ENCODE data around the gene DDI2.
A peak's percentile ranks its signal among the peaks of the same experiment; 100 is the strongest.
"Not testable (repeated sequence)": the region's sequence is repeated elsewhere in the genome, so short reads cannot be mapped to it uniquely, and the experiment has no call there.

DDI2 gene

GRCh38 chr1:15617173-15618076 lies at the start of gene DDI2:
Gene DDI2, plus strand, starts transcription at chr1:15617458. Its CDS starts 213 bp downstream, at chr1:15617671.
- peak; percentile 86 to 89 (median 86) for DNase-seq (ENCODE audit: low read depth in 3 of 3, low spot score in 1 of 3)

GRCh38 chr1:15568387-15569073 lies 48.7 kb upstream of the DDI2 start:
- no peak for DNase-seq (ENCODE audit: low read depth in 3 of 3, low spot score in 1 of 3)

DNA sequence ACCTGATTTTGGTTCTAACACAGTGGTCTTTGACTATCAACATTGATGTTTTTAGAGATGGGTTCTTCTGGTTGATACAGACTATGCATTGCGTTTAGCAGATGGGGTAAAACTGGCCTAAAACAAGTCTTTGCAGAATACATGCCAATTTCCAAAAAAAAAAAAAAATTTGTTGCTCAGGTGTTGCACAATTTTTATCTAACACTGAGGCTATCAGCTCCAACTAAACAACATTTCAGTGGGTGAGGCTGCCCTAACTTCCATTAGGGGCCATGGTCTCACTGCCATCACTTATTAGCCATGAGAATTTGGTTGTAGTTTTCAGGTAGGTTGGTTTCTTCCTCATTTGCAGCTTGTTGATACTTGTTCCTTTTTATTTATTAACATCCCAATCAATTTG lies 46.4 kb upstream of the DDI2 start:
- no peak for DNase-seq (ENCODE audit: low read depth in 3 of 3, low spot score in 1 of 3)

DNA sequence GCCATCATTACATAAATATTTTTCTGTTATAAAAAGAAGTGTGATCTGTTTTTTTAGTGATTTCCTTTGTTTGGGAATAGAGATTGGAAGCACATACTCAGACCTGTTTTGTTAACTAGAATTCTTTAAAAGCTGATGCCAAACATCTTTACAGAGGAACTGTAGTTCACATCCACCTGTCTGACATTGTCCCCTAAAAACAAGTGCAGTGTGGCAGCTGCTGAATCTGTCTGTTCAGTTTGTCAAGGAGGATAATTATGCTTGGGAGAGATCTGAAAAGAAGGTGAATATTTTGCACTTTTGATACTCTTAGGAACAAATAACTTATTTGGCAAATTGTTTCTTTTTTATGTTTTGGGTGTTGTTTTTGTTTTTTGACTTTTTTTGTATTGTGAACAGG lies 46.0 kb upstream of the DDI2 start:
- no peak for DNase-seq (ENCODE audit: low read depth in 3 of 3, low spot score in 1 of 3)

DNA sequence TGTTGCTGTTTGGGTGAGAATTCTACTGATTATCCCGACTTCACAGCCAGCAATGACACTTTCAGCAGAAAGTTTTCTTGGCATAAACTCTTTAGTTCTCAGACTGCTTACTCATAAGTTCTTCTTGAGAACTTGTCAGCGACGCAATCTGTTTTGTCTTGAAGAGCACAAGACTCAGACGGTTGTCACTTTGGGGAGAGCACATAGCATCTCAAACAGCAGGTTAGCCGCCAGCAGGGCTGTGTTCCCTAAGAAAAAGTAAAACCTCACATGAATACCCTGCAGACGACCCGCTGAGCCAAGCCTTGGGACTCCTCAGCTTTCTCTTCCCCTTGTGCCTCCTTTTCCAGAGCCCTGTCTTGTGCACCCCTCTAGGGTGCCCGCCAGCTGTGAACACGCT lies 43.8 kb upstream of the DDI2 start:
- DNase-seq (ENCODE audit: low read depth in 3 of 3, low spot score in 1 of 3): no peak

GRCh38 chr1:15574741-15575140 lies 42.5 kb upstream of the DDI2 start:
- DNase-seq (ENCODE audit: low read depth in 3 of 3, low spot score in 1 of 3): no peak

GRCh38 chr1:15575549-15576150 lies 41.6 kb upstream of the DDI2 start:
- DNase-seq (ENCODE audit: low read depth in 3 of 3, low spot score in 1 of 3): no peak

- no peak for DNase-seq (ENCODE audit: low read depth in 3 of 3, low spot score in 1 of 3)
Measured at GRCh38 chr1:15577691-15578090, 39.6 kb upstream of the DDI2 start.

DNA sequence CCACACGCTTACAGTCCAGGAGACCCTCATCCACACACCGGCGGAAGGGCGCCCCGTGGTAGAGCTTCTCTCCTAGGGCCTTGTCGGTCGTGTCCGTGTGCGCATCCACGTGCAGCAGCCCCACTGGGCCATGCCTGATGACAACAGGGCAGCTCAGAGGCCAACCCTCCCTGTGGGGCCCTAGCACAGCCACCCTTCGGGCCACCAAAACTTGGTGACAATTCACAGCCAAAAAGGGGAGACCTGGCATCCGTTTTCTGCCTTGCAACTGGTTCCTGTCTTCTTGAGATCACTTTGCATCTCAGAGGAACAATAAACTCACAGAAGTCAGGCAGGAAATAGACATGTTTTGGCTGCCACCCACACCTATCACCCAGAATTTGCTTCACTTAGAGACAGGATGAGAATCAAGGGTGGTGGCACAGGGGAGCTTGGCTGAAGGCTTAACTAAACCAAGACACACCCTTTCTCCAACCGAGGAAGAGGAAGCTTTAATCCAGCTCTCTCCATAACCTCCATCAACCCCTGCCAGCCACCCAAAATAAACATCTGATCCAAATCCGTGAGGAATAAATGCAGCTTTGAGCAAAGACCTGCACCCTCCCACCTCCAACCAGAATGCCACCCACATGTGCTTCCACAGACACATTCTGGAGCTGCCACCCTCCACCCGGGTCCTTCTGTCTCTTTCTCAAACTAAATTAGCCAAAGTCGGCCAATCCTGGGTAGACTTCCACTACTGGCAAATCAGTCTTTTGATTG lies 38.2 kb upstream of the DDI2 start:
- peak in 1 of 3 donors; percentile 13 for DNase-seq (ENCODE audit: low read depth in 3 of 3, low spot score in 1 of 3)

- DNase-seq (ENCODE audit: low read depth in 3 of 3, low spot score in 1 of 3): no peak
Measured at GRCh38 chr1:15579683-15580047, 37.6 kb upstream of the DDI2 start.

DNA sequence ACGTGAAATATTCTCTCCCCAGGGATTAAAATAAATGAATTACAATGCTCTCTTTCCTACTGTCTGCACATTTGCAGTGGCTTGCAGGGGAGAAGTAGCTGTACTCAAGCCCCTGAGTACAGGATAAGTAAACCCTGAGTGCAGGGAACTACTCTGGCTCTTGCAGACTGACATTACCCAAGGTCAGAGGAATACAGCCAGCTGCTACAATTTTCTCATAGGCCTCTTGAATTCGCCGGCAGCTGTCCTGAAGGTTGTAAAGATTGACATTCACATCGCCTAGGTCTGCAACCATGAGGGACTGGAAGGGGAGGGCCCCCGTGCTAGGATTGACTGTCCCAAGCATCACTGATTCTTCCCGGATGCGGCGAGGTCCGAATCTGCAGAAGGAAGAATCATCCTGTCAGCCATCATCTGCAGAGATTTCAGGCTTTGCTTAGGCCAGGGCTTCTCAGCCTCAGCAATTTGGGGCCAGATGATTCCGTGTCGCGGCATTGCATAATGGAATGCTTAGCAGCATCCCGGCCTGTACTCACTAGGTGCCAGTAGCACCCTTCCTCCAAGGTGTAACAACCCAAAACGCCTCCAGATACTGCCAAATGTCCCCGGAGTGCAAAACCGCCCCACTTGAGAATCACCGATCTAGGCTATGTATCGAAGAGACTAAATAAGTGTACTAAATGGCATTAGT lies 34.1 kb upstream of the DDI2 start:
- no peak for DNase-seq (ENCODE audit: low read depth in 3 of 3, low spot score in 1 of 3)

- DNase-seq (ENCODE audit: low read depth in 3 of 3, low spot score in 1 of 3): peak in 2 of 3 donors; percentile 7 to 53
Measured at GRCh38 chr1:15584489-15585363, 32.5 kb upstream of the DDI2 start, which contains the start of gene AGMAT. Gene AGMAT, minus strand, starts transcription at chr1:15585051. Its CDS starts 84 bp downstream, at chr1:15584967.

DNA sequence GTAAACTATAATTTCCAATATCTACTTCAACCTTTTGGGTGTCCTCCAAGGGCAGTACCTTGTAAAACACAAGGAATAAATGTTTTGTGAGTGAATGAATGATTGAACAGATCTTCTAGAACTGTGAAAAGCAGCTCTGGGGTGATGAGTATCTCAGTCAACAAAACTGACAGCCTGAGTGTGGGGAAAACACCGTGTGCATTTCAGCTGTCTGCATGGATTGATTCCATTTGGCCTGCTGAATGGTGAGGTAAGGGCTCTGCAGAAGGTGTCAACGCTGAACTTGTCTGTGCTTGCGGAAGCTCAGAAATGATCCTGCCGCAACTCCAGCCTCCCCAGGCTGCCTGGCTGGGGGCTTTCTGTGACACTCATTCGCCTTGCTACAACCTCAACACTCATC lies 25.0 kb upstream of the DDI2 start:
- no peak for DNase-seq (ENCODE audit: low read depth in 3 of 3, low spot score in 1 of 3)

DNA sequence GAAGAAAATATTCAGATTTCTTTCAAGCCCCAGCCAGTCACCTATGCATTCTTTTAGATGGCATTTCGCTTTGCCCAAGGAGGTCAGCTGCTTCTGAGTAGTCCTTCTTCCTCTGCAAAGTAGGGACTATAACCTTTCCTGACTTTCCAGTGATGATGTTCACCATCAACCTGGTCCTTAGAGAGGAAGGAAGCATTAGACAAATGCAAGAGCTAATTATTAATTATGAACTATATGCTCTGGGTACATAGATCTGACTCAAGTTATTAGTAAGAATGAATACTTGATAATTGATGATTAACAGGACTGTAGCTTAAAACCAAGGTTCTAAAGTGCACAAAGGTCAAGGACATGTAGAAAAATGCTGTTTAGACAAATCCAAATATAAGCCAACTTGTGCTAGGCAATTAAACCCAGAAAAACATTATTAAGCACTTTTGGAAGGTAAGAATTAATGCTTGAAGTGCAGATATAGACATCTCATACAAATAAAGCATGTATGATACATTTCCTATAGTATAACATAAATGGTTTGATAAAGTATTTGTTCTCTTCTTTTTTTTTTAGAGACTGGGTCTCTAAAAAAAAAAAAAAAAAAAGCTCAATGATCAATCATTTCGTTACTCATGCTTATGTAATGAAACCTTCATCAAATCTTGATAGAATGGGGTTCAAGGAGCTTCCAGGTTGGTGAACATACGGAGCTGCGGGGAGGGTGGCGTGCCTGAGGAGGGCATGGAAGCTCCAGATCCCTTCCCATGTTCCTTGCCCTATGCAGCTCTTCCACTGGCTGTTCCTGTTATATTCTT lies 21.2 kb upstream of the DDI2 start:
- no peak for DNase-seq (ENCODE audit: low read depth in 3 of 3, low spot score in 1 of 3)

DNA sequence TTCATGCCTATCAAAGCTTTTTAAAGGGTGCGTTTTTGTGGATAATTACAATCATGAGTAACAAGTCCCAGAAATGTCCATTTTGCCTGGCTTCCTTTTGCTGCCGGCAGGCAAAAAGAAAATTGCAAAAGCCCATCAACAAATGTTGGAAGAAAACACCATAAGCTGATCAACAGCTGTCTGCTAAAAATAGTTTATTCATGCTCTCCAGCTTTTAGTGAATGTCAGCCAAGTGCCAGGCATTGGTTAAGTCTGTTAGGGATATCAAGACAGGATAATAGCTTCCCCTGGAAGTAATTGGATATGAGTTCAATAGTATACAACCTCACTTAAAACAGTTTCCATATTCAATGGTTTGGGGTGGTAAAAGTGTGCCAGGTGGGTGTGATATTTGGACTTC lies 18.8 kb upstream of the DDI2 start:
- DNase-seq (ENCODE audit: low read depth in 3 of 3, low spot score in 1 of 3): no peak

DNA sequence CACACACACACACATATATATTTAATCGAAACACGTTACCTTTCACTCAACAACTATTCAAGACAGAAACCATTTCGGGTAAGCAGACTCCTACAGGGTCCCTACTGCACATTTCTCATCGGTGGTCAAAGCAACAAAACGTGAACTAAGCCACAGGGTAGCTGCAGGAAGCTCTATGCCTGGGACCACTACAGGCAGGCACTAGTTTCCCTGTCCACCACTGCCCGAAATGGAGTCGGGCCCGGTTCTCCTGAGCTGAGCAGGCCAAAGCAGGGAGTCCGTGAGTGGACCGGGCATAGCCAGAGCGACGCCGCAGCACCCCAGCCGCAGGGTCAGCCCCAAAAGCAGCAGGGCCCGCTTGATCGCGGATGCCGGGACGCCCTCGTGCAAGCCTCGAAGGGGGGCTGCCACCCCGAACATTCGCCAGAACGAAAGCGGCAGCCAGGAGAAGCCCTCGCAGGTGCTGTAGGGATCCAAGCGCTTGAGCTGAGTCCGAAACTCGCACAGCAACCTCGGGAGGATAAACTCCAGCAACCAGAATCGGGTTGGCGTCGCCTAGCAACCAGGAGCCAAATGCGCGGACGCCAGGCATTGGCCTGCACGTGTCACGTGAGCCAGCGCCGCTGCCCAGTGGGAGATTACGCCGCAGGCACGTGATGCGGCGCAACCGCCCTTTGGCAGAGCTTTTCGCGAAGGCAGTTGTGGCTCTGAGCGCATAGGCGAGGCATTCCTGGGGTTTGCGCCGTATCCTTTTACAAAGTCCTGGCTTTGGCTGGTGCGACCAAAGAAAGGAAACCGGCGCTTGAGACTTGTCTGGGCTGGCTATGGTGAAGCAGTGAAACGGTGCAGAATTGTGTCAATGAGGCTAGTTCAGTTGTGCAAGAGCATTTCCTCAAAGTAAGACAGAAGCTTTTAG lies 13.9 kb upstream of the DDI2 start:
- DNase-seq (ENCODE audit: low read depth in 3 of 3, low spot score in 1 of 3): peak; percentile 73 to 74 (median 74)

DNA sequence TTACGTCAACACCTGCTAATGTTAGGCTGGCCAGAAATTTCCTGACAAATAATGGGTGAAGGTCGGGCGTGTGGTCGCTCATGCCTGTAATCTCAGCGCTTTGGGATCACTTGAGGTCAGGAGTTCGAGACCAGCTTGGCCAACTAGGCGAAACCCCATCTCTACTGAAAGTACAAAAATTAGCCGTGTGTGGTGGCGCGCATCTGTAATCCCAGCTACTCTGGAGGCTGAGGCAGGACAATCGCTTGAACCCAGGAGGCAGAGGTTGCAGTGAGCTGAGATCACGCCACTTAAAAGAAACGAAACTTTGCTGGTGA lies 13.3 kb upstream of the DDI2 start:
- DNase-seq (ENCODE audit: low read depth in 3 of 3, low spot score in 1 of 3): not testable (repeated sequence)

DNA sequence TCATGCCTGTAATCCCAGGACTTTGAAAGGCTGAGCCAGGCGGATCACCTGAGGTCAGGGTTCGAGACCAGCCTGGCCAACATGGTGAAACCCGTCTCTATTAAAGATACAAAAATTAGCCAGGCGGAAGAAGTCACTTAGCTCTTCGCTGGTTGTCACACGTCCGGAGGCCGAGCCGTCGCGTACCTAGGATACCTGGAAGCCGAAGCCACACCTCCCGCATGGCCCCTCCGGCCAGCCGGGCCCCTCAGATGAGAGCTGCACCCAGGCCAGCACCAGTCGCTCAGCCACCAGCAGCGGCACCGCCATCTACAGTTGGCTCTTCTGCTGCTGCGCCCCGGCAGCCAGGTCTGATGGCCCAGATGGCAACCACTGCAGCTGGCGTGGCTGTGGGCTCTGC lies 12.9 kb upstream of the DDI2 start:
- not testable (repeated sequence) for DNase-seq (ENCODE audit: low read depth in 3 of 3, low spot score in 1 of 3)
